ENCODE results near the gene WNT3.

The WNT3 gene

DNA sequence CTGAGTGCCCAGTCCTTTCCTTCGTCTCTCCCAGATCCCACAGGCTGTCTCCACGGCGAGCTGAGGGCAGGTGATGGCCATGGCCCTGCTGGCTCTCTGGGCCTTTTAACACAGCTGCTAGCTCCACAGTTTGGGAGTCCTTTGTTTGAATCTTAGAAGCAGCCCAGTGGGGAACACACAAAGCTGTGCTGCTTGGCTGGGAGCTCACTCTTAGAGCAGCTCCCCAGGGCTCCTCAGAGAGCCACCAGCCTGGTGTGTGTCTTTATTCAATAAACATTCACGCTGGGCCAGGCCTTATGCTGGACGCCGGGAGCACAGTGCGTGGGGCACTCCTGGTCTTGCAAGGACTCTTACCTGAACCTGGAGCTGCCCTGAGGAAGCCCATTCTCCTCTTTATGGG lies 29.7 kb downstream of the WNT3 start:
- POLR2A ChIA-PET: no interaction called here
- H3K36me3 ChIP-seq (ENCODE audit: control insufficient read depth in 2 of 2, insufficient read depth in 1 of 2, low read length in 2 of 2): no peaks in the 10 kb centered on the region
- H3K27ac ChIP-seq (ENCODE audit: extremely low read depth, low read depth, low read length): no peak overlapping the region
- H3K4me1 ChIP-seq (ENCODE audit: control insufficient read depth, insufficient read depth, low read length): no peaks in the 10 kb centered on the region
- peak; percentile 85 for TF ChIP-seq ZIC2 (tag by site-specific recombination; IDR thresholded peaks at IDR 0.05)
- no peak for TF ChIP-seq ZFP69B (tag by site-specific recombination; IDR thresholded peaks at IDR 0.05)
- no peak overlapping the region for H3K4me3 ChIP-seq (ENCODE audit: low read depth, low read length)
- CTCF ChIA-PET: no interaction called here
- no peaks in the 10 kb centered on the region for H3K9me3 ChIP-seq (ENCODE audit: control insufficient read depth, insufficient read depth, low read depth, low read length)

- TF ChIP-seq KLF9 (tag by site-specific recombination; IDR thresholded peaks at IDR 0.05; ENCODE audit: low read depth): no peak
- no peak for TF ChIP-seq ZNF274 (IDR thresholded peaks at IDR 0.05; ENCODE audit: low read length)
- TF ChIP-seq ZNF274 (tag by site-specific recombination; IDR thresholded peaks at IDR 0.05; ENCODE audit: borderline replicate concordance): no peak
- no peak for TF ChIP-seq ZNF747 (tag by site-specific recombination; IDR thresholded peaks at IDR 0.05)
- no peak for TF ChIP-seq ZBTB26 (tag by site-specific recombination; optimal IDR thresholded peaks at IDR 0.05)
- TF ChIP-seq ZNF311 (tag by site-specific recombination; IDR thresholded peaks at IDR 0.05; ENCODE audit: borderline replicate concordance): no peak
- TF ChIP-seq, protein P1, sequence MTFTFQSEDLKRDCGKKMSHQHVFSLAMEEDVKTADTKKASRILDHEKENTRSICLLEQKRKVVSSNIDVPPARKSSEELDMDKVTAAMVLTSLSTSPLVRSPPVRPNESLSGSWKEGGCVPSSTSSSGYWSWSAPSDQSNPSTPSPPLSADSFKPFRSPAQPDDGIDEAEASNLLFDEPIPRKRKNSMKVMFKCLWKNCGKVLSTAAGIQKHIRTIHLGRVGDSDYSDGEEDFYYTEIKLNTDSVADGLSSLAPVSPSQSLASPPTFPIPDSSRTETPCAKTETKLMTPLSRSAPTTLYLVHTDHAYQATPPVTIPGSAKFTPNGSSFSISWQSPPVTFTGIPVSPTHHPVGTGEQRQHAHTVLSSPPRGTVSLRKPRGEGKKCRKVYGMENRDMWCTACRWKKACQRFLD (tag by site-specific recombination; IDR thresholded peaks at IDR 0.05): no peak
- no peak for TF ChIP-seq ZNF600 (tag by site-specific recombination; IDR thresholded peaks at IDR 0.05)
- peak; percentile 75 for TF ChIP-seq ZFP3 (tag by site-specific recombination; IDR thresholded peaks at IDR 0.05; ENCODE audit: low read depth)
- ChIA-PET CTCF (no interaction called here), POLR2A (no interaction called here)
- H3K4me1 ChIP-seq (ENCODE audit: control insufficient read depth, insufficient read depth, low read length): no peaks in the 10 kb centered on the region
- H3K9me3 ChIP-seq (ENCODE audit: control insufficient read depth, insufficient read depth, low read depth, low read length): no peaks in the 10 kb centered on the region
- H3K36me3 ChIP-seq (ENCODE audit: control insufficient read depth in 2 of 2, insufficient read depth in 1 of 2, low read length in 2 of 2): no peaks in the 10 kb centered on the region
- H3K27ac ChIP-seq (ENCODE audit: extremely low read depth, low read depth, low read length): no peak overlapping the region
- H3K4me3 ChIP-seq (ENCODE audit: low read depth, low read length): no peak overlapping the region
Measured at GRCh38 chr17:46788300-46788699, 30.2 kb downstream of the WNT3 start.

- TF ChIP-seq ZSCAN16 (tag by site-specific recombination; IDR thresholded peaks at IDR 0.05): no peak
- Histone ChIP-seq H3K27ac (ENCODE audit: extremely low read depth, low read depth, low read length) (no peak overlapping the region), H3K36me3 (ENCODE audit: control insufficient read depth in 2 of 2, insufficient read depth in 1 of 2, low read length in 2 of 2) (no peaks in the 10 kb centered on the region), H3K4me3 (ENCODE audit: low read depth, low read length) (no peak overlapping the region), H3K9me3 (ENCODE audit: control insufficient read depth, insufficient read depth, low read depth, low read length) (no peaks in the 10 kb centered on the region), H3K4me1 (ENCODE audit: control insufficient read depth, insufficient read depth, low read length) (no peaks in the 10 kb centered on the region)
- CTCF ChIA-PET: interaction anchor here (1.2 kb wide), 1 partner anchor 48 kb away, joined by 3 read pairs; no protein-coding TSS in a partner anchor
- POLR2A ChIA-PET: no interaction called here
Measured at GRCh38 chr17:46787478-46787877, 31.0 kb downstream of the WNT3 start.

DNA sequence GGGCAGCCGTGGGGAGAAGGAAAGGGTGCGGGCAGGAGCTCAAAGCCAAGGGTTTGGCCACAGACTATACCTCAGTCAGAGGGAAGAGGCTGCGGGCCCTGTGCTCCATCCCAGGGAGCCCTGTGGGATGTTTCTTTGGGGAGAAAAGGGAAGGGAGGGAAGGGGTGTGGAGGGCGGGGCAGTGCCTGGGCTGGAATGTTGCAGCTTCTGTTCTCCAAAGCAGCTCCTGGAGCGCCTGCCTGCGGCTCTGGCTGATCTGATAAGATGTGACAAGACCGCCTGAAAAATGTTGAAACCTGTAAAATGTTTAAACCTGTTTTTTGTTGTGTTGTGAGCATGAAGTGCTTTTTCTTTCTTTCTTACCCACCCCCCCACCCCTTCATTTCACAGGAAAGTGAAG lies 32.8 kb downstream of the WNT3 start:
- ChIA-PET POLR2A (interaction anchor here (0.8 kb wide), 1 partner anchor 50 kb away, joined by 3 read pairs; no protein-coding TSS in a partner anchor), CTCF (interaction anchor here (0.6 to 1.0 kb wide), 5 partner anchors 11 to 154 kb away, joined by 3 to 4 read pairs (median 3); no protein-coding TSS in a partner anchor)
- H3K27ac ChIP-seq (ENCODE audit: extremely low read depth, low read depth, low read length): no peak overlapping the region

More for the DNA sequence above, 32.8 kb downstream of the WNT3 start:
- Histone ChIP-seq H3K4me1 (ENCODE audit: control insufficient read depth, insufficient read depth, low read length) (no peaks in the 10 kb centered on the region), H3K4me3 (ENCODE audit: low read depth, low read length) (no peak overlapping the region), H3K36me3 (ENCODE audit: control insufficient read depth in 2 of 2, insufficient read depth in 1 of 2, low read length in 2 of 2) (no peaks in the 10 kb centered on the region), H3K9me3 (ENCODE audit: control insufficient read depth, insufficient read depth, low read depth, low read length) (no peaks in the 10 kb centered on the region)
- TF ChIP-seq ZXDB (tag by site-specific recombination; IDR thresholded peaks at IDR 0.05) (no peak), KLF1 (tag by site-specific recombination; IDR thresholded peaks at IDR 0.05) (peak; percentile 34; the same call in 1 of the 2 replicates), BCL11B (tag by site-specific recombination; IDR thresholded peaks at IDR 0.05; ENCODE audit: low read depth) (no peak), FEZF1 (tag by site-specific recombination; IDR thresholded peaks at IDR 0.05) (no peak)
